ENCODE measurements around the gene SH3RF2.

GRCh38 chr5:146020100-146020499, 83.7 kb downstream of the SH3RF2 start:
- TF ChIP-seq, protein P1, sequence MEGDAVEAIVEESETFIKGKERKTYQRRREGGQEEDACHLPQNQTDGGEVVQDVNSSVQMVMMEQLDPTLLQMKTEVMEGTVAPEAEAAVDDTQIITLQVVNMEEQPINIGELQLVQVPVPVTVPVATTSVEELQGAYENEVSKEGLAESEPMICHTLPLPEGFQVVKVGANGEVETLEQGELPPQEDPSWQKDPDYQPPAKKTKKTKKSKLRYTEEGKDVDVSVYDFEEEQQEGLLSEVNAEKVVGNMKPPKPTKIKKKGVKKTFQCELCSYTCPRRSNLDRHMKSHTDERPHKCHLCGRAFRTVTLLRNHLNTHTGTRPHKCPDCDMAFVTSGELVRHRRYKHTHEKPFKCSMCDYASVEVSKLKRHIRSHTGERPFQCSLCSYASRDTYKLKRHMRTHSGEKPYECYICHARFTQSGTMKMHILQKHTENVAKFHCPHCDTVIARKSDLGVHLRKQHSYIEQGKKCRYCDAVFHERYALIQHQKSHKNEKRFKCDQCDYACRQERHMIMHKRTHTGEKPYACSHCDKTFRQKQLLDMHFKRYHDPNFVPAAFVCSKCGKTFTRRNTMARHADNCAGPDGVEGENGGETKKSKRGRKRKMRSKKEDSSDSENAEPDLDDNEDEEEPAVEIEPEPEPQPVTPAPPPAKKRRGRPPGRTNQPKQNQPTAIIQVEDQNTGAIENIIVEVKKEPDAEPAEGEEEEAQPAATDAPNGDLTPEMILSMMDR (IDR thresholded peaks at IDR 0.05) = no peak
- no peak for TF ChIP-seq POLR2A (IDR thresholded peaks at IDR 0.05)

Measured in uterus (tissue), 2 donors.